HG02840 (cell line): ENCODE results near the gene CDHR1.
"Not testable (repeated sequence)": the region's sequence is repeated elsewhere in the genome, so short reads cannot be mapped to it uniquely, and the experiment has no call there.

Source experiments
- ATAC-seq: cut with Tn5 transposase; IDR thresholded peaks from one replicate; pipeline ENCODE4 v1.9.1; 2021; ENCODE audit warnings: mild to moderate bottlenecking, moderate library complexity, moderate number of reproducible peaks; ENCODE audit not compliant: unreplicated experiment, low FRiP score

The CDHR1 gene

GRCh38 chr10:84194424-84195043, at the start of gene CDHR1:
Gene CDHR1, plus strand, starts transcription at chr10:84194537. Its CDS starts 224 bp downstream, at chr10:84194761.
- peak; percentile 82 for ATAC-seq

GRCh38 chr10:84147347-84147746, 47.0 kb upstream of the CDHR1 start:
- no peak for ATAC-seq

DNA sequence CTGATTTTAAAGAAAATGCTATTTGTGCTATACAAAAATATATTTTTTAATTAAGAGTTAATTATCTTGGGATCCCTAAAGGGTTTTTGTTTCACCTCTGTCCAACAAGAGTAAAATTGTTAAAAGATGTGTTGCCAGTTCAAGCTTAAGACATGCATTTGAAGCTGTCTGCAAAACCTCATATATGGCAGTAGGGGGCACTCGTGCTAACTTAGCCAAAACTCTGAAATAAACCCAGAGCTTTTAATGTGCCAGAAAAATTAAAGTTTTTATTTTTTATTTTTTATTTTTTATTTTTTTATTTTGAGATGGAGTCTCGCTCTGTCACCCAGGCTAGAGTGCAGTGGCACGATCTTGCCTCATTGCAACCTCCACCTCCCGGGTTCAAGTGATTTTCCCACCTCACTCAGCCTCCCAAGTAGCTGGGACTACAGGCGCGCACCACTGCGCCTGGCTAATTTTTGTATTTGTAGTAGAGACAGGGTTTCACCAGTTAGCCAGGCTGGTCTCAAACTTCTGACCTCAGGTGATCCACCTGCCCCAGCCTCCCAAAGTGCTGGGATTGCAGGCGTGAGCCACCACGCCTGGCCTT, 46.2 kb upstream of the CDHR1 start:
- not testable (repeated sequence) for ATAC-seq

DNA sequence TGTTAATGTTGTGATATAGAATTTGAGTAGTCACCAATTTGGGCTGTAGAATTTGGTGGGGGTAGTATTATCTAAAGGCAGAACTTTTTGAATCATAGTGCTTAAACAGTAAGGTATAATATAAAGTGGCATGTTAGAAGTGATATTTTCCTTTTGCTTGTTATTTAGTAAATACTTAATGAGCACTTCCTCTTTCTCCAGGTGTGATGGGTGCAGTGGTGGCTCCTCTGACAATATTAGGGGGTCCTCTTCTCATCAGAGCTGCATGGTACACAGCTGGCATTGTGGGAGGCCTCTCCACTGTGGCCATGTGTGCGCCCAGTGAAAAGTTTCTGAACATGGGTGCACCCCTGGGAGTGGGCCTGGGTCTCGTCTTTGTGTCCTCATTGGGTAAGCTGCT, 44.5 kb upstream of the CDHR1 start:
- no peak for ATAC-seq

GRCh38 chr10:84152769-84153168, 41.6 kb upstream of the CDHR1 start:
- ATAC-seq = no peak

- no peak for ATAC-seq
Measured at GRCh38 chr10:84155521-84155920, 38.8 kb upstream of the CDHR1 start.

DNA sequence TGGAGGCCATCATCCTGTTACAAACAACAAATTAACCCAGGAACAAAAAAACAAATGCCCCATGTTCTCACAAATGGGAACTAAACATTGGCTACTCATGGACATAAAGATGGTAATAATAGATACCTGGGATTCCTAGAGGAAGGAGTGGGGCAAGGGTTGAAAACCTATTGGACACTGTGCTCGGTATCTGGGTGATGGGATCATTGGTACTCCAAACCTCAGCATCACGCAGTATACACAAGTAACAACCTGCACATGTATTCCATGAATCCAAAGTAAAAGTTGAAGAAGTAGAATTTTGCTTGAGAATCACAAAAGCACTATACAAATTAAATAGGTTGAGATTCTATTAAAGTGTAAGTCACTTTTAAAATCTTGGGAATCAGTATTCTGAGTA, 38.3 kb upstream of the CDHR1 start:
- no peak for ATAC-seq

- no peak for ATAC-seq
Measured at GRCh38 chr10:84156768-84157167, 37.6 kb upstream of the CDHR1 start.

- no peak for ATAC-seq
Measured at GRCh38 chr10:84158061-84158460, 36.3 kb upstream of the CDHR1 start.

DNA sequence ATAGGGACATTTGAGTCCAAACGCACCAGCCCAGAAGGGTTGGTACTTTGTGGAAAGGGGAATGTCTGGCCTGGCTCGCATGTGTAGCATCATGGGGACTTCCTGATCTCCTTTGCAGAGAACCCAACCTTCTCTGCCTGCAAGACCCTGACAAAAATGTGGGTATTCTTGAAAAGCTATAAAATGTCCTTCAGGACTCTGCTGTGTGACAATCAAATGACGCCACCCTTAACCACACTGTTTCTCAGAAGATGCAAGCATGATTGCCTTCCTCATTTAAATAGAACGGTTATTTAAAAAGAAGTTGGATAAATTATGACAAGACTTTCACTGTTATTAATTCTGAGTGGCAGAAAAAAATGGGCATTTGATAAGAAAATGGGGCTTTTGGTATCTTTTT, 35.8 kb upstream of the CDHR1 start:
- no peak for ATAC-seq

DNA sequence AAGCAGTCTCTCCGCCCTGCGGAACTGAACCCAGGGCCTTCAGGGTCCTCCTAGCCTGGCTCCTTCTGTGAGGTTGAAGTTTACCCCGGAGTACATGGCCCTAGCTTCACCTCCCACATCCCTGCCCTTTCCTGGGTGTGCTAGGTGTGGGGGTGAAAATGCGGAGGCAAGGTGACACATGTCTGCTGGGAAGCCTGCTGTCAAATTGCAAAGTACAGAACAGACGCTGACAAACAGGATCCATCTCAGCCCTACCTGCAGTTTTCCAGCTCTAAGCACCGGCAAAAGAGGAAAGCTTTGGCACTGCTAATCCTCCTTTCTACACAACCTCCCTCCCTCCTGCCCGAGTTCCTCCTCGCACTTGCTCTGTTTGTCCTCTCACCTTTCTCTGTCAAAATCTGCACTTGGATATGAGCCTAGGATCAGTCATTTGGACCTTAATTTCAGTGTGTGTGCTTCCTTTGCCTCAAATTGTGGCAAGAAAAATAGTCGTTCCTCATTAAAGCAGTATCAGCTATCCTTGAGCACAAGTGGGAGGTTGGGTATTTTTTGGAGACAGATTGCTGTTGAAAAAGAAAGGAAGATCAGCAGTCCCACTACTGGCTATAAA, 35.2 kb upstream of the CDHR1 start:
- ATAC-seq = no peak

GRCh38 chr10:84160663-84161362, 33.5 kb upstream of the CDHR1 start:
- no peak for ATAC-seq

- no peak for ATAC-seq
Measured at GRCh38 chr10:84163996-84164395, 30.3 kb upstream of the CDHR1 start.

- ATAC-seq = no peak
Measured at GRCh38 chr10:84164442-84164841, 29.9 kb upstream of the CDHR1 start.

- peak; percentile 48 for ATAC-seq
Measured at GRCh38 chr10:84166620-84167288, 27.6 kb upstream of the CDHR1 start.

DNA sequence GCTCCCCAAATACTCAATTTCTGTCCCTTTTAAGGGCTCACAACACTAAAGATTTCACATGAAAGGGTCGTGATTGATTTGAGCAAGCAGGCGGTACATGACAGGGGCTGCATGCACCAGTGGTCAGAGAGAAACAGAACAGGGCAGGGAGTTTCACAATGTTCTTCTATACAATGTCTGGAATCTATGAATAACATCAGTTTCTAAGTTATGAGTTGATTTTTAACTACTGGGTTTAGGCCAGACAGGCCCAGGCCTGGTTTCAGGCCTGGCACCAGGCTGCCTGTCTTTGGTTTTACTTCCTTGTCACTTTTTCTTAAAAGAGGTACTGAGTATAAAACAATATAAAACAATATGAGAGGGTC, 27.1 kb upstream of the CDHR1 start:
- peak; percentile 11 for ATAC-seq

GRCh38 chr10:84168382-84168781, 26.0 kb upstream of the CDHR1 start:
- not testable (repeated sequence) for ATAC-seq

DNA sequence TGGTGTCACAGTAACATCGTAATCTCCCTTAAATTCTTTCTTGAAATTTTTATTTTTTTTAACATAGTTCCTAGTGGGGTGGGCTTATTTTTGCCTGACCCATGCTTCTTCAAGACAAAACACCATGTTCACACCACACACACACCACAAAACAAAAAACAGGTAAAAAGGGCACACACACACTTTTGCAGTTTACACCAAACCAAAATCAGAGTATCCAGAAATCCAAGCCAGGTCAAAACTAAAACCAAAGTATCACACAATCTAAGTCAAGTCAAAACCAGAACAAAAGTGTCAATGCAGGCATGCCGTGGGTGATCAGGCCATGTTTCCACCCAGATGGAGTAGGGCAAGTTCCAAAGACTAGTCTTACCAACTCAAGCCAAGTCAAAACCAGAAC, 23.1 kb upstream of the CDHR1 start:
- not testable (repeated sequence) for ATAC-seq

GRCh38 chr10:84171700-84172466, 22.5 kb upstream of the CDHR1 start:
- peak; percentile 23 for ATAC-seq
